22Rv1 (cell line): ENCODE results near the gene CARMIL1.

Experiments
- ZFX ChIP-seq: fragments of 450-650 bp; IDR thresholded peaks from 2 replicates; pipeline ENCODE4 v1.6.1; 2017; ENCODE audit warnings: antibody characterized with exemption, borderline replicate concordance
- TF ChIP-seq, protein P1 (sequence below): fragments of 450-650 bp; IDR thresholded peaks from 2 replicates; pipeline ENCODE4 v1.5.1; 2017; ENCODE audit warnings: mild to moderate bottlenecking

DNA sequence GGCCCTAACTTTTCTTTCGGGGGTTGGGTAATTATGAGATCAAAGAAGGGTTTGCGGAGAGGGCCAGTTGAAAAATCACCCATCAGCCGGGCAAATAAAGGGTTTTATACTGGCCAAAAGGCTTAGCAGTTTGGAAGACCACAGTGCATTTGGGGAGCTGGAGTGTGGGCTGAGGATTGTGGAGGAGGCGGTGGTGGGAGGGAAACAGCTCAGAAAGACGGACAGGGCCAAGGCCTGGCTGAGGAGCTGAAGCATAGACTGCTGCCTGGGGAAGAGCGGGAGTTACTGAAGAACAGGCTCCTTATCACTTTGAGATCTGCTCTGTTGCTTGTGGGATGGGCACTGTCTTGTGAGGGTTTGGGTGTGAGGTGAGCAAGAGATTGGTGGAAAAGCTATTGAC lies 144.2 kb downstream of the CARMIL1 start:
- TF ChIP-seq, protein P1, sequence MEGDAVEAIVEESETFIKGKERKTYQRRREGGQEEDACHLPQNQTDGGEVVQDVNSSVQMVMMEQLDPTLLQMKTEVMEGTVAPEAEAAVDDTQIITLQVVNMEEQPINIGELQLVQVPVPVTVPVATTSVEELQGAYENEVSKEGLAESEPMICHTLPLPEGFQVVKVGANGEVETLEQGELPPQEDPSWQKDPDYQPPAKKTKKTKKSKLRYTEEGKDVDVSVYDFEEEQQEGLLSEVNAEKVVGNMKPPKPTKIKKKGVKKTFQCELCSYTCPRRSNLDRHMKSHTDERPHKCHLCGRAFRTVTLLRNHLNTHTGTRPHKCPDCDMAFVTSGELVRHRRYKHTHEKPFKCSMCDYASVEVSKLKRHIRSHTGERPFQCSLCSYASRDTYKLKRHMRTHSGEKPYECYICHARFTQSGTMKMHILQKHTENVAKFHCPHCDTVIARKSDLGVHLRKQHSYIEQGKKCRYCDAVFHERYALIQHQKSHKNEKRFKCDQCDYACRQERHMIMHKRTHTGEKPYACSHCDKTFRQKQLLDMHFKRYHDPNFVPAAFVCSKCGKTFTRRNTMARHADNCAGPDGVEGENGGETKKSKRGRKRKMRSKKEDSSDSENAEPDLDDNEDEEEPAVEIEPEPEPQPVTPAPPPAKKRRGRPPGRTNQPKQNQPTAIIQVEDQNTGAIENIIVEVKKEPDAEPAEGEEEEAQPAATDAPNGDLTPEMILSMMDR, result no peak
- TF ChIP-seq ZFX, result no peak
